HG02759 (cell line): ENCODE results near the gene FAM131A.

ENCODE experiments used
- ATAC-seq: cut with Tn5 transposase; IDR thresholded peaks from one replicate; pipeline ENCODE4 v1.9.1; 2021; ENCODE audit warnings: mild to moderate bottlenecking, moderate library complexity; ENCODE audit not compliant: unreplicated experiment

The FAM131A gene

DNA sequence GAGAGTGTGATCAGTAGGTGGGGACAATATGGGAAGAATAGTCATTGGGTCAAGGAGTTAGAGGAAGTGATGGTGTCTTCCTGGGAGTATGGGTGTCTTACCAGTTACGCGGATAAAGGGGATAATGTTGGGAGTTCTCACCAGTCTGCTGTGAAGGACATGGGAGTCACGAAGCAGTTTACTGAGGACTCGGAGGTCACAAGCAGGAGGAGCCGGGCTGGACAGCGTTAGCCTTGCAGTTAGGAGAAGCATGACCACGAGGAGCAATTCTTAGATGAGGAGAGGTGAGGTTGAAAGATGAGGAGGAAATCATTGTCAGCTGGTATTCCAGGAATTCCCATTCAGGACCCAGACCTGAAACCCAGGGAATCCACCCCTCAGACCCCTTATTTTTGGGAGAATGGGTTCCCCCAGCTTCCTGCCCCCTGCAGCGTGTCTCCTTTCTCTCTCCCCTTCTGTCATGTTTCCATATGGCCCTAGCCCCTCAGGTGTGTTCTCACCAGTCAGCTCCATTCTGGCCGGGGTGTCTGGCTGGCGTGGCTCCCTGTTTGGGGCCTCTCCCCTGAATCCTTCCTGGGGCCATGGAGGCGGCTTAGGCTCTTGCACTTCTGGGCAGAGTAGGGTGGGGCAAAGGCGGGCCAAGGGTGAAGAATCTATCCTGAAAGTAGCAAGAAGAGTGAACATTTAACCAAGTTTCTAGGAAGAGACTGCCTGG lies 38.5 kb downstream of the FAM131A start:
- no peak for ATAC-seq

DNA sequence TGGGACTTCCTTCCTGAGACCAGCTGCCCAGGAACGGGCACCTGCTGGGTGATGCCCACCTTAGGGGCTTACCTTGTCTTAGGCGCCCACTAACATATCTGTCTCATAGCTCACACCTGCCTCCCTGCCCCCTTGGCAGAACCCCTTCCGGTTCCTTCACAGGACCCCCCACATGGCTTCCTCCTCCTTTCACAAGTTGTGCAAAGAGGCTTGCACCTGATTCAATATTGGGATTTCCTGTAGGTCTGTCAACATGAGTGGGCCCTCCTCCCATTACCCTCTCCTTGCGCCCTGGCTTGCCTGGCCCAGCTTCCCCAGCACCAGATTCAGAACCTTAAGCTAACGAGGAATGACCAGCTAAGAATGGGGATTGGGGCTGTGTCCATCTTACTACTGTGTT lies 40.0 kb downstream of the FAM131A start:
- no peak for ATAC-seq

DNA sequence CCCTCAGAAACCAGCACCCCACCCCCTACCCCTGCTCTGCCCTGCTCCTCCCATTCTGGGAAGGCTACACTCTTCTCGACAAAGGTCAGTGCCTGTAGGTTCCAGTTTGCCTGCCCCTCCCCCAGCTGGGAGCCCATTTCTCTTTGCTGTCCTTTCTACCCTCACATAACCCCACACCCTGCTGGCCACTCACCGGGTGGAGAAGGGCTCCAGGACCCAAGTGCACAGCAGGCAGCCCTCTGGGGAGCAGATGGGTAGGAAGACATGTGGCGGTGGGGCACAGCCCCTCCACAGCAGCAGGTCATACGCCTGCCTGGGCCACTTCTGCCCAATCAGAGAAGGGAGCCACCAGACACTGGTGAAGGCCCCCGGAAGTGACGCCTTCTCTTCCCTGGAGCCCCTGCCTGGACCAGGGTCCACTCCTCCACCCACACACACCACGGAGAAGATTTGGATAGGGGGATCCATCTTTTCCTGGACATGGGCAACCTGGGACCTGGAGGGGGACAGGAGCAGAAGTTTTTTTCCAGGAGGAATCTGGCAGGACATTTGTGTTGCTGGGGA lies 40.6 kb downstream of the FAM131A start, which contains the start of gene THPO:
Gene THPO, minus strand, starts transcription at position 326 of the 564 bp plus-strand sequence. CDS start 1,948 bp downstream, outside the sequence.
- ATAC-seq = no peak

DNA sequence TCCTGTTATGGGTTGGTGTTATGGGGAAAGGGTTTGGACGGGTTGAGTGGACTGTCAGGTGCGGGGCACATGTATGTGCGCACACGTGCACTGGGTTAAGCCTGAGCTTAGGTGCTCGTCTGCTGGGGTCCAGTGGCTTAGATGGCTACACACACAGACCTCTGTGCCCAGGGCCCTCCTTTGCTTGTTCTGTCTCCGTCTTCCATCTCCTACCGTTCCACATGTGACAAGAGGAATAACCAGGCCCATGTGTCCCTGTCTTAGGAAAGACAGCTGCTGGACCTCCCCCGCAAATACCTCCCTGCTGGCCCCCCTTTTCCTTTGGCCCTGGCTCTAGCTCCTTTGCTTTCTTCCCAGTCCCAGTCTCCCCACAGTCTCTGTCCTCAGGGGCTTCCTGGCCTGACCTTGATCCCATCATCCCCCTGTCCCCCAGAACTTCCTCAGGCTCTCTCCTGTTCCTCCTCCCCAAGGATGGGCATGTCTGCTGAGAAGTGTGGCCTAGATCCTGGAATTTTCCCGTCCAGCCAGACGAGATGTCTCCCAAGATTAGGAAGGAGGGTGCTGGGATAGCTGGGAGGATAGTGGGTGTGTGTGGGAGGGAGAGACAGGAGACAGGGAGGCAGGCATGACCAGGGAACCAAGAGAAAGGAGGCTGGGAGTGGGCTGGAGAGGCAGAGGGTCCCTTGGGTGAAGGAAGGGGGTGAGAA lies 41.4 kb downstream of the FAM131A start:
- no peak for ATAC-seq

DNA sequence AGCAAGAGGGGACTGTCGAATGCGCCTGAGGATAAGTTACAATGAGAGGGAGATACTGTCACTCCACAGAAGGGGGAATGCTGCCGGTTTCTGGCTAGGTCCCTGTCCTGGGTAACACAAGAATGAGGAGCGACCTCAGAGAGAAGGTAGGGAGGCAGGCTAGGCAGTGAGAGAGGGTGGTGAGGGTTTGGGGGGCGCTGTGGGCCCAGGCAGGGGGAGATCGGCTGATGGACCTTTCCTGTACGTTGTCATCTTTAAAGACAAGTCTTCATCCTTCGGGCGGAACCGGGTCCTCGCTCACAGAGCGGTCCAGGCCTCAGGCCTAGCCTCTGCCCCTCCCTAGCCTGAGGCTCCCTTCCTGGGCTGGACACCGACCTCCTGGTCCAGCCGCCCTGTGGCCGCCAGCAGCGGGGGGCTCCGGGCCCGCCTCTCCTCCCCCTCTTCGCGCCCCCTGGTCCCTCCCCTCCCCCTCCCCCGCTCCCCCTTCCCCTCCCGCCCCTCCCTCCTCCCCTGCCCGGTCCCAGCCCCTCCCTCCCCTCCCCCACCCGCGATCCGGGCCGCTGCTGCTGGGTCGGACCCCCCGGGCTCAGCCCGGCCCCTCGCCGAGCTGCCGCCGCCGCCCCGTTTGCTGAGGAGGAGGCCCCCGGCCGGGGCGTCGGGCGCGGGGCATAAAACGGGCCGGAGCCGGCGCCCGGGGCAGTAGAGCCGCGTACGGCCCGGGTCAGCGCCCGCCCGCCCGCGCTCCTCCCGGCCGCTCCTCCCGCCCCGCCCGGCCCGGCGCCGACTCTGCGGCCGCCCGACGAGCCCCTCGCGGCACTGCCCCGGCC lies 42.2 kb downstream of the FAM131A start, which contains the start of gene CHRD:
Gene CHRD, plus strand, starts transcription at position 697 of the 827 bp plus-strand sequence. CDS start 265 bp downstream, outside the sequence.
- no peak for ATAC-seq

DNA sequence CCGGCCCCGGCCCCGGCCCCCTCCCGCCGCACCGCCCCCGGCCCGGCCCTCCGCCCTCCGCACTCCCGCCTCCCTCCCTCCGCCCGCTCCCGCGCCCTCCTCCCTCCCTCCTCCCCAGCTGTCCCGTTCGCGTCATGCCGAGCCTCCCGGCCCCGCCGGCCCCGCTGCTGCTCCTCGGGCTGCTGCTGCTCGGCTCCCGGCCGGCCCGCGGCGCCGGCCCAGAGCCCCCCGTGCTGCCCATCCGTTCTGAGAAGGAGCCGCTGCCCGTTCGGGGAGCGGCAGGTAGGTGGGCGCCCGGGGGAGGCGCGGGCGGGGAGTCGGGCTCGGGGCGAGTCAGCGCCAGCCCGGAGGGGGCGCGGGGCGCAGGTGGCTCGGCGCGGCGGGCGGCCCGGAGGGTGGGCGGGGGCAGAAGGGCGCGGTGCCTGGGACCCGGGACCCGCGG lies 42.8 kb downstream of the FAM131A start:
- ATAC-seq = no peak

DNA sequence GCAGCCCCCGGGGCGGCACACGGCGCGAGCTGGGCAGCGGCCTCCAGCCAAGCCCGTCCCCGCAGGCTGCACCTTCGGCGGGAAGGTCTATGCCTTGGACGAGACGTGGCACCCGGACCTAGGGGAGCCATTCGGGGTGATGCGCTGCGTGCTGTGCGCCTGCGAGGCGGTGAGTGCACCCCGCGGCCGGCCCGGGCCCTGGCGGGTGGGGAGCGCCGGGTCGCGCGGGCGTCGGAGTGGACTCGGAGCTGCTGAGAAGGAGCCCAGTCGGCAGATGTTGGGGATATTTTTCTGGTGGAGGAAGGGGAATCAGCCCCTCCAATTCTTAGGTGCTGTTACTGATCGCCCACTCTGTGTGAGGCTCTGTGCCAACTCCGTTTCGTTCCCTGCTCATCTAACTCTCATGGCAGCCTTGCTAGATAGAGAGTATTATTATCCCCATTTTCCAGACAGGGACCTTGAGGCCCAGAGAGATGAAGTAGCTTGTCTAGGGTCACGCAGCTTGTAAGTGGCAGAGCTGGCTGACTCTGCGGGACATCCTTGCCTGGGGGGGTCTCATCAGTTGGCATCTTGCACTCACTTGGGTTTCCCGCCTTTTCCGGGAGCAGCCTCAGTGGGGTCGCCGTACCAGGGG lies 43.3 kb downstream of the FAM131A start:
- ATAC-seq = no peak

DNA sequence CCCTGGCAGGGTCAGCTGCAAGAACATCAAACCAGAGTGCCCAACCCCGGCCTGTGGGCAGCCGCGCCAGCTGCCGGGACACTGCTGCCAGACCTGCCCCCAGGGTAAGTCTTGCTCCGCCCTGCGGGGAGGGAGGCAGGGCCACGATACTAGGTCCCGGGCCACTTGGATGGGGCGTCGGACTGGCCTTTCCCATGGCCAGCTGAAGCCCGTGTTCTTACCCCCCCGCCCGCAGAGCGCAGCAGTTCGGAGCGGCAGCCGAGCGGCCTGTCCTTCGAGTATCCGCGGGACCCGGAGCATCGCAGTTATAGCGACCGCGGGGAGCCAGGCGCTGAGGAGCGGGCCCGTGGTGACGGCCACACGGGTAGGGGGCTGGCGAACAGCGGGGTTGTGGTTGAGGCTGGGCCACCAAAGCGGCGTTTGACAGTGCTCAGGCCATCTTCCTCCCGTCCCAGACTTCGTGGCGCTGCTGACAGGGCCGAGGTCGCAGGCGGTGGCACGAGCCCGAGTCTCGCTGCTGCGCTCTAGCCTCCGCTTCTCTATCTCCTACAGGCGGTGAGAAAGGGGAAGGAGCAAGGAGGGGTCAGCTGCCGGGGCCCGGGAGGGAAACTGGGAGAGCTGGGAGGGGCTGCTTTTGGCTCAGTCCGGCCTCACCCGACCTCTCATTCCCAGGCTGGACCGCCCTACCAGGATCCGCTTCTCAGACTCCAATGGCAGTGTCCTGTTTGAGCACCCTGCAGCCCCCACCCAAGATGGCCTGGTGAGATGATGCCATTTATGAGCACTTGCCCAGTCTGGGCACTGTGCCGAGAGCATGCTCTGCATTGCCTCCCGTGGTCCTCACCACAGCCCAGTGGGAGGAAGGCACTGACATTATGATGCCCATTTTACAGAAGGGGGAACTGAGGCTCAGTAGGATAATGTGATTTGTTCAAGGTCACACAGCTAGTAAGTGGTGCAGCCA lies 44.1 kb downstream of the FAM131A start:
- no peak for ATAC-seq

DNA sequence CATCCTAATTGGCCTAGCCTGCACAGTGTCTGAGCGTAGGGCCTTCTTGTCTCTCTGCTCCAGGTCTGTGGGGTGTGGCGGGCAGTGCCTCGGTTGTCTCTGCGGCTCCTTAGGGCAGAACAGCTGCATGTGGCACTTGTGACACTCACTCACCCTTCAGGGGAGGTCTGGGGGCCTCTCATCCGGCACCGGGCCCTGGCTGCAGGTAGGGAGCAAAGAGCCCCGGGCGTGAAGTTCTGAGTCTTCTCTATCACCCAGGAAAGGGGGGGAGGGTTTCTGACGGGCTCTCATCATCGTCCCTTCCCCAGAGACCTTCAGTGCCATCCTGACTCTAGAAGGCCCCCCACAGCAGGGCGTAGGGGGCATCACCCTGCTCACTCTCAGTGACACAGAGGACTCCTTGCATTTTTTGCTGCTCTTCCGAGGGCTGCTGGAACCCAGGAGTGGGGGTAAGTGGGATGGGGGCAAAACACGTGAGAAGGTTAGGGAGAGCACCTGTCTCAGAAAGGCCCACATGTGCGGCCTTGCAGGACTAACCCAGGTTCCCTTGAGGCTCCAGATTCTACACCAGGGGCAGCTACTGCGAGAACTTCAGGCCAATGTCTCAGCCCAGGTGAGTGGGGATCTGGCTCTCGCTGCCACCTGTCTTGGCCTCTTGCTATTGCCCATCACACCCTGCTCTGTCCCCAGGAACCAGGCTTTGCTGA lies 45.1 kb downstream of the FAM131A start:
- no peak for ATAC-seq

DNA sequence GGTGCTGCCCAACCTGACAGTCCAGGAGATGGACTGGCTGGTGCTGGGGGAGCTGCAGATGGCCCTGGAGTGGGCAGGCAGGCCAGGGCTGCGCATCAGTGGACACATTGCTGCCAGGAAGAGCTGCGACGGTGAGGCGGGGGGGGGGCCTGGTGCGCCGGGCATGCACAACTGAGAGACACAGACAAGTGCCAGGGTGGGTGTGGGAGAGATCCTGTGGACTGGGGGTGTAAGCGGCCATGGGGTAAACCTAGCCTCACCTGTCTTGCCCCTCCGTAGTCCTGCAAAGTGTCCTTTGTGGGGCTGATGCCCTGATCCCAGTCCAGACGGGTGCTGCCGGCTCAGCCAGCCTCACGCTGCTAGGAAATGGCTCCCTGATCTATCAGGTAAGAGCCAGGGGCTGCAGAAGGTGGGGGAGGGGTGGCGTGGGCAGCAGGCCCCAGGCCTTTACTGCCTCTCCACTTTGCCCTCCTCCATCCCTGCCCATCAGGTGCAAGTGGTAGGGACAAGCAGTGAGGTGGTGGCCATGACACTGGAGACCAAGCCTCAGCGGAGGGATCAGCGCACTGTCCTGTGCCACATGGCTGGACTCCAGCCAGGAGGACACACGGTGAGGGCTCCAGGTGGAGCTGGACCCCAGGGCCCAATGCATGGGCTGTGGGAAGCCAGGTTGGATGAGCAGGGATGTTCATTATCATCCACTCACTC lies 45.8 kb downstream of the FAM131A start:
- no peak for ATAC-seq

DNA sequence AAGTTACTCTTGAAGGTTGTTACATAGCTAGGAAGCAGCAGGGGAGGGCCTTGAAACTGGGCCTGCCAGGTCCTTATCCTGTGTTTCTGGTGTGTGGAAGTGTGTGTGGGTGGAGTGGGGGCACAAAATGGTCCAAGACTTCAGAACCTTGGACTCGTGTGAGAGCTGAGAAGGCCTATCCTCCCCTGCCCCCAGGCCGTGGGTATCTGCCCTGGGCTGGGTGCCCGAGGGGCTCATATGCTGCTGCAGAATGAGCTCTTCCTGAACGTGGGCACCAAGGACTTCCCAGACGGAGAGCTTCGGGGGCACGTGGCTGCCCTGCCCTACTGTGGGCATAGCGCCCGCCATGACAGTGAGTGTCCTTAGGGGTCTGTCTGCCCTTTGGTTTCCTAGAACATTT lies 46.9 kb downstream of the FAM131A start:
- ATAC-seq = no peak

DNA sequence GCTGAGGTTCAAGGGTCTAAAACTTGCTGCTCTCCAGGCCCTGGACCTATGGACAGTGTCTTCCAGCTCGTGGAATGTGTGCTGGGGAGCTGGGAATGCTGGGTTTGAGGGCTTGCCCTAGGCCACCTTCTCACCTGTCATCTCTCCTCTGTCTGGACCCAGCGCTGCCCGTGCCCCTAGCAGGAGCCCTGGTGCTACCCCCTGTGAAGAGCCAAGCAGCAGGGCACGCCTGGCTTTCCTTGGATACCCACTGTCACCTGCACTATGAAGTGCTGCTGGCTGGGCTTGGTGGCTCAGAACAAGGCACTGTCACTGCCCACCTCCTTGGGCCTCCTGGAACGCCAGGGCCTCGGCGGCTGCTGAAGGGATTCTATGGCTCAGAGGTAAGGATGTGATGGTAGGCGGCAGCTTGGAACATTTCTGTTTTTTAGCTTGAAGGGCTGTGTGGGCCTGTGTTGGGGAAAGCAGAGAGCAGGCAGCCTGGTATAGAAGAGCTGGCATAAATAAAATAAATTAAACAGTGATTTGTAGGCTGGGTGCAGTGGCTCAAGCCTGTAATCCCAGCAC lies 47.5 kb downstream of the FAM131A start:
- ATAC-seq = no peak

DNA sequence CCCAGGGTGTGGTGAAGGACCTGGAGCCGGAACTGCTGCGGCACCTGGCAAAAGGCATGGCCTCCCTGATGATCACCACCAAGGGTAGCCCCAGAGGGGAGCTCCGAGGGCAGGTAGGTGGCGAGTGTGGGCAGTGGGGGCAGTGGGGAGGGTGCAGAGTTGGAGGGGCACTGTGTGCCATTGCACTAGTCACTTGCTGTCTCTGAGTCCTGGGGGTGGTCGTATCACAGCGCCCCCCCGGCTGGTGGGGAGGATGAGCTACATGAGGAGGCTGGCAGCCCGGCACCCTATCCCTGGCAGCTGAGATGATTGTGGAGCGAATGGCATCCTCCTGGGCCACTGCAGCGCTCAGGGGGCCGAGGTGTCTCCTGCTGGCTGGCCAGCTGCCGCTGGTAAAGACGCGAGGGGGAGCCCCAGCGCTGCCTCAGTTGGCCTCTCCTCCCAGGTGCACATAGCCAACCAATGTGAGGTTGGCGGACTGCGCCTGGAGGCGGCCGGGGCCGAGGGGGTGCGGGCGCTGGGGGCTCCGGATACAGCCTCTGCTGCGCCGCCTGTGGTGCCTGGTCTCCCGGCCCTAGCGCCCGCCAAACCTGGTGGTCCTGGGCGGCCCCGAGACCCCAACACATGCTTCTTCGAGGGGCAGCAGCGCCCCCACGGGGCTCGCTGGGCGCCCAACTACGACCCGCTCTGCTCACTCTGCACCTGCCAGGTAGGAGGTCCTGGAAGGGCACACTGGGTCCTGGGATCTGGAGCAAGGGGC lies 48.8 kb downstream of the FAM131A start:
- ATAC-seq = no peak

DNA sequence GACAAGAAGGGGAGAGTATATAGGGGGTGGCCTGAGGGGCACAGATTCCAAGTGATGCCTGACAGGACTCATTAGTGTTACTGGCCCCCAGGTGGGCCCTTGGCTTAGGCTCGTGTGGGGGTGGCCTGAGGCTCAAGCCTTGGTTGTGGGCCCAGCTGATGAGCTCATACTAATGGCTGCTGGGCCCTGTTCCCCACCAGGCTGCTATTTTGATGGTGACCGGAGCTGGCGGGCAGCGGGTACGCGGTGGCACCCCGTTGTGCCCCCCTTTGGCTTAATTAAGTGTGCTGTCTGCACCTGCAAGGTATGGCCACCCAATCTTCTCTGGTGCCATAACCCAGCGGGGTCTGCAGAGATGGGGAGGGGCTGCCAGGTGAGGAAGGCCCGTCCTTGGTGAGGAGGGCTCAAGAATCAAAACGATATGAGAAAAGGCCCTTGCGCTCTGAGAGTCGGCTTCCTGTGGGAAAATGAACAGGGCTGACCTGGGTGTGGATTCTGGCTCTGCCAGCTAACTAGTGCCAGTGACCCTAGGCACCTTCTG lies 49.8 kb downstream of the FAM131A start:
- ATAC-seq = no peak

DNA sequence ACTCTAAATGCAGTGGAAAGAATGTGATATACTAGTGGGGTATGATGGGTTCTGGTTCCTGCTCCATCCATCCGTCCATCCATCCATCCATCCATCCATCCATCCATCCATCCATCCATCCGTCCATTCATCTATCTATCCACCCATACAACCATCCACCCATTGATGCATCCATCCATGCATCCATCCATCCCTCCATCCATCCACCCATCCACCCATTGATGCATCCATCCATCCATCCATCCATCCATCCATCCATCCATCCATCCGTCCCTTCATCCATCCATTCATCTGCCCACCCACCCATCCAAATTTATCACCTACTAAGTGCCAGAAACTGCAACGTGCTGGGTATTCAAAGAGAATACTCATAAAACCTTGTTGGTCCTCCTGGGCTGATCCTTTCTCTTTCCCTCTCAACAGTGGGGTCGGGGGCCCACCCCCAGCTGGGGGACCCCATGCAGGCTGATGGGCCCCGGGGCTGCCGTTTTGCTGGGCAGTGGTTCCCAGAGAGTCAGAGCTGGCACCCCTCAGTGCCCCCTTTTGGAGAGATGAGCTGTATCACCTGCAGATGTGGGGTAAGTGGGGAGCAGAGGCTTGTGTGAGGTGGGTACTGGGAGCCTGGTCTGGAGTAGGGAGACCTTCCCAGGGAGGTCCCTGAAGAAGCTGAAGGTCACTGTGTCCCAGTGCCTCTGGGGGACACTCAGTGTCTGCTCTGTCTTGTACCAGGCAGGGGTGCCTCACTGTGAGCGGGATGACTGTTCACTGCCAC lies 51.0 kb downstream of the FAM131A start:
- no peak for ATAC-seq

DNA sequence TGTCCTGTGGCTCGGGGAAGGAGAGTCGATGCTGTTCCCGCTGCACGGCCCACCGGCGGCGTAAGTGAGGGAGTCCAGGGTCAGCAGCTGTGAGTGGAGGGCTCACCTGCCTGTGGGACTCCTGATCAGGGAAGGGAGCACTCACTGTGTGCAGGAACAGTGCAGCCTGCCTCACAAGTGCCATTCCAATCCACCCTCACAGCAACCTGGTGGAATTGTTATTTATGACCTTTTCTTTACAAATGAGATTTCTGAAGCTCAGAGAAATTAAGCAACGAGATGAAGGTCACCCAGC lies 51.5 kb downstream of the FAM131A start:
- no peak for ATAC-seq
